Thyroid gland (tissue), 4 donors: ENCODE results near the gene OLA1. TPM values are rescaled to one million over a fixed set of nuclear protein-coding genes. Genes with fewer than 3 reads are reported as not detected.

ENCODE experiments used
- DNase-seq, 2 donors: peaks; one replicate each; pipeline ENCODE4 v3.0.0-alpha.2; 2019
- H3K27ac ChIP-seq, 3 donors: fragments of 200-600 bp; sonication (generic); 1 replicate in 2 of 3; 2 replicates in 1 of 3; pipeline ENCODE4 v1.5.1; 2016 to 2019; ENCODE audit warnings: mild to moderate bottlenecking in 1 of 3, moderate library complexity in 1 of 3
- H3K27me3 ChIP-seq: fragments of 200-600 bp; sonication (generic); one replicate; pipeline ENCODE4 v1.5.1; 2019
- H3K36me3 ChIP-seq, 2 donors: fragments of 200-600 bp; sonication (generic); one replicate each; pipeline ENCODE4 v1.5.1; 2016 to 2019
- H3K4me1 ChIP-seq, 2 donors: fragments of 200-600 bp; sonication (generic); one replicate each; pipeline ENCODE4 v1.5.1; 2017 to 2019
- H3K4me3 ChIP-seq, 3 donors: fragments of 200-600 bp; sonication (generic); replicated peaks in 1 of 3; 1 replicate in 2 of 3; 2 replicates in 1 of 3; pipeline ENCODE4 v1.5.1; 2016; ENCODE audit warnings: mild to moderate bottlenecking in 1 of 3
- H3K9me3 ChIP-seq: fragments of 200-600 bp; sonication (generic); one replicate; pipeline ENCODE4 v1.5.1; 2017
- CTCF ChIP-seq, 6 experiments: fragments of 200-600 bp in 3 of 6; fragments of 450-650 bp in 3 of 6; sonication (generic) in 3 of 6; IDR thresholded peaks; one replicate each; pipeline ENCODE4 v1.5.1; 2016 to 2019; ENCODE audit warnings: antibody characterized with exemption in 6 of 6, mild to moderate bottlenecking in 2 of 6, inconsistent platforms in 1 of 6, moderate library complexity in 1 of 6
- POLR2A ChIP-seq, 2 donors: fragments of 450-650 bp; IDR thresholded peaks; one replicate each; pipeline ENCODE4 v1.6.1; 2017; ENCODE audit warnings: antibody characterized with exemption in 2 of 2, mild to moderate bottlenecking in 2 of 2, moderate library complexity in 1 of 2
- WGBS, 2 donors: methylation state at CpG; one replicate each; pipeline ENCODE4 v1.1.5; 2017; 5-methylcytosine and 5-hydroxymethylcytosine counted together
- intact Hi-C: fragments of 100-400 bp; cut with DNase I; formaldehyde crosslinking; loops from one replicate; pipeline ENCODE4 v1.15.1; 2023
- total RNA-seq, 4 donors: library from RNA; depleted of rRNA; stranded (reverse); fragments of >200 nt; gene quantifications; one replicate each; pipeline ENCODE4 v1.2.3, GENCODE V29; 2016

The OLA1 gene
- total RNA-seq, 4 donors from 2014 or later: 51.8 to 68.5 (median 53.5) TPM

DNA sequence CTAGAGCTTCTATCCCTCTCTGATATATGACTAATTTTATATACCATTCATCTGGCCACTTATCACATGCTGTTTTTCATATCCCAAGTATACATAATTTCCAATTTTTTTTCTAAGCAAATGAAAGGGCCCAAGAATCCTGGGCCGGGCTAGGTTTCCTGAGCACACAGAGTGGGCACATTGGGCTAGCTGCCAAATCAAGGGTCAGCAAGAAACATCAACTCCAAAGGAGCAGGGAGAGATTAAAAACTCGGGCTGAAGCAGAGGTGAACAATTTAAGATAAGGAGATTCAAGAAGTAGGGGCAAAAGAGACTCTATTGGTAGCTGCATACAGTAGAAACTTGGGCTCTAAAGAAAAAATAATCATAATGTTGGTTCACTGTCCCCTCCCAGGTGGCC, 39.0 kb downstream of the OLA1 start:
- no peaks in the 10 kb centered on the region for H3K9me3 ChIP-seq
- intact Hi-C loops: no loop called here

DNA sequence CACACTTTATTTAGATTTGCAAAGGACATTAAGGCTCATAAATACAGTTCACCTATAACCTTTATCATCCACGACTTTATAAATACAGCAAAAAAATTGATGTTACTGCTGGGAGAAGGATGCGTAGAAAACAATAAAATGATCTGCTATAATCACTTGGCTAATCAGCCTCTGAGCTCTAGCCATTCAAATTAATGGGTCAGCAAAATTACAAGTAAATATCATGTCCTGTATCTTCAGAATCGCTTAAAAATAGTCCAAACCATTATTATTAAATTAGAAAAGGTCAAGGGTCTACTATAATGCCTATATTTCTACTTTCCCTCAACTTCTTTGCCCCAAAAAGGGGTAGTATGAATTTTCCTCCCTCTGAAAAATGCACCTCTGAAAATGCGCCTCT, 40.3 kb downstream of the OLA1 start:
- H3K27me3 ChIP-seq: no peaks in the 10 kb centered on the region
- peaks cover 11% of the 10 kb centered on the region in 2 donors for H3K4me1 ChIP-seq
- H3K27ac ChIP-seq: no peak overlapping the region
- intact Hi-C loops: no loop called here
- H3K4me3 ChIP-seq: no peak overlapping the region
- H3K9me3 ChIP-seq: no peaks in the 10 kb centered on the region
- DNase-seq: no peak
- H3K36me3 ChIP-seq: no peaks in the 10 kb centered on the region
- WGBS, 2 donors: 61 to 98% methylated on average over 4 of the region's 4 CpGs
- TF ChIP-seq POLR2A (IDR thresholded peaks at IDR 0.05): no peak
- TF ChIP-seq CTCF (IDR thresholded peaks at IDR 0.05): no peak

More for the DNA sequence above, 39.0 kb downstream of the OLA1 start:
- DNase-seq: no peak
- H3K27me3 ChIP-seq: no peaks in the 10 kb centered on the region
- no peak overlapping the region for H3K4me3 ChIP-seq
- WGBS, 2 donors: 76 to 77% methylated on average over 2 of the region's 2 CpGs
- no peak overlapping the region for H3K27ac ChIP-seq
- TF ChIP-seq POLR2A (IDR thresholded peaks at IDR 0.05): no peak
- no peak for TF ChIP-seq CTCF (IDR thresholded peaks at IDR 0.05)
- H3K36me3 ChIP-seq: no peaks in the 10 kb centered on the region
- H3K4me1 ChIP-seq: peaks cover 11% of the 10 kb centered on the region in 2 donors

GRCh38 chr2:174205562-174205961, 42.8 kb downstream of the OLA1 start:
- no peak overlapping the region for H3K27ac ChIP-seq
- WGBS, 2 donors: 87 to 100% methylated on average over 2 of the region's 2 CpGs
- TF ChIP-seq POLR2A (IDR thresholded peaks at IDR 0.05) (no peak), CTCF (IDR thresholded peaks at IDR 0.05) (no peak)
- H3K9me3 ChIP-seq: no peaks in the 10 kb centered on the region
- no peaks in the 10 kb centered on the region for H3K36me3 ChIP-seq
- peaks cover 11% of the 10 kb centered on the region in 2 donors for H3K4me1 ChIP-seq
- intact Hi-C loops: no loop called here
- no peaks in the 10 kb centered on the region for H3K27me3 ChIP-seq
- no peak overlapping the region for H3K4me3 ChIP-seq
- DNase-seq: no peak

GRCh38 chr2:174202188-174202587, 46.1 kb downstream of the OLA1 start:
- Histone ChIP-seq H3K9me3 (no peaks in the 10 kb centered on the region), H3K4me1 (peaks cover 6 to 7% of the 10 kb centered on the region in 2 donors), H3K36me3 (no peaks in the 10 kb centered on the region), H3K4me3 (no peak overlapping the region), H3K27ac (no peak overlapping the region), H3K27me3 (no peaks in the 10 kb centered on the region)
- DNase-seq: no peak
- WGBS, 2 donors: 94 to 98% methylated on average over 4 of the region's 4 CpGs
- intact Hi-C loops: no loop called here
- TF ChIP-seq CTCF (IDR thresholded peaks at IDR 0.05): no peak
- no peak for TF ChIP-seq POLR2A (IDR thresholded peaks at IDR 0.05)

GRCh38 chr2:174198846-174199564, 49.3 kb downstream of the OLA1 start:
- 87 to 92% methylated on average over 2 of the region's 2 CpGs for WGBS, 2 donors
- Histone ChIP-seq H3K4me3 (no peak overlapping the region), H3K27ac (no peak overlapping the region), H3K4me1 (no peaks in the 10 kb centered on the region), H3K27me3 (no peaks in the 10 kb centered on the region), H3K36me3 (no peaks in the 10 kb centered on the region), H3K9me3 (no peaks in the 10 kb centered on the region)
- TF ChIP-seq CTCF (IDR thresholded peaks at IDR 0.05): no peak
- no peak for TF ChIP-seq POLR2A (IDR thresholded peaks at IDR 0.05)
- intact Hi-C loops: no loop called here
- DNase-seq: no peak
